IMR-90 (cell line): ENCODE data around the gene STAC3. TPM values are rescaled to one million over a fixed set of nuclear protein-coding genes. Genes with fewer than 3 reads are reported as not detected.

Experiments
- ATAC-seq: fragments of 200-7000 bp; cut with Tn5 transposase; 2 replicates; pipeline ENCODE4 v1.9.1; 2020; ENCODE audit warnings: low read depth, mild to moderate bottlenecking, moderate library complexity
- BruUV-seq: library from RNA; stranded (reverse); fragments of 400-500 nt; replicated peaks from 2 replicates; lab custom pipeline; 2021; lab: Mats Ljungman, UMichigan
- CTCF ChIA-PET: fragments of 300-600 bp; formaldehyde crosslinking; extraction: SDS; loops from one replicate; lab custom pipeline; 2021; ENCODE audit warnings: antibody characterized with exemption; lab: Yijun Ruan, JAX
- POLR2A ChIA-PET: fragments of 300-600 bp; sonication (Branson Sonifier 250); formaldehyde crosslinking; loops from one replicate; lab custom pipeline; 2022; ENCODE audit warnings: antibody characterized with exemption; ENCODE audit not compliant: unreplicated experiment; lab: Charles Lee
- DNase-seq: peaks from one replicate; pipeline ENCODE4 v3.0.0; 2013
- H2AFZ ChIP-seq: replicated peaks from 2 replicates; pipeline ENCODE3; 2013; ENCODE audit warnings: low read length, mild to moderate bottlenecking; ENCODE audit not compliant: poor library complexity
- H2AK5ac ChIP-seq: 2 replicates; pipeline ENCODE4 v1.6.1; 2013; ENCODE audit warnings: low read depth, low read length, inconsistent platforms
- H2AK9ac ChIP-seq: replicated peaks from 2 replicates; pipeline ENCODE3; 2013; ENCODE audit warnings: mild to moderate bottlenecking, low read depth, low read length, moderate library complexity; ENCODE audit not compliant: poor library complexity
- H2BK120ac ChIP-seq: 2 replicates; pipeline ENCODE4 v1.6.1; 2013; ENCODE audit warnings: low read depth, low read length, inconsistent platforms
- H2BK15ac ChIP-seq: 3 replicates; pipeline ENCODE4 v1.6.1; 2013; ENCODE audit warnings: low read depth, low read length, inconsistent platforms
- H2BK20ac ChIP-seq: 2 replicates; pipeline ENCODE4 v1.6.1; 2013; ENCODE audit warnings: low read depth, mild to moderate bottlenecking, inconsistent platforms, low read length, moderate library complexity
- H2BK5ac ChIP-seq: 2 replicates; pipeline ENCODE4 v1.6.1; 2013; ENCODE audit warnings: mild to moderate bottlenecking, low read depth, low read length, inconsistent platforms; ENCODE audit not compliant: poor library complexity, severe bottlenecking
- H3K14ac ChIP-seq: replicated peaks from 2 replicates; pipeline ENCODE4 v1.6.1; 2013; ENCODE audit warnings: low read depth, low read length, inconsistent platforms
- H3K18ac ChIP-seq: 2 replicates; pipeline ENCODE4 v1.6.1; 2013; ENCODE audit warnings: low read depth, low read length, control low read depth
- H3K23ac ChIP-seq: 2 replicates; pipeline ENCODE4 v1.6.1; 2013; ENCODE audit warnings: low read depth, low read length, inconsistent platforms
- H3K27ac ChIP-seq: 2 replicates; pipeline ENCODE4 v1.5.1; 2013; ENCODE audit warnings: mild to moderate bottlenecking, control low read depth, low read length; ENCODE audit not compliant: insufficient read depth
- H3K27me3 ChIP-seq: 2 replicates; pipeline ENCODE4 v1.6.1; 2013; ENCODE audit warnings: low read length; ENCODE audit not compliant: control insufficient read depth, insufficient read depth
- H3K36me3 ChIP-seq: 2 replicates; pipeline ENCODE4 v1.6.1; 2013; ENCODE audit warnings: low read length, mixed read lengths; ENCODE audit not compliant: control insufficient read depth, insufficient read depth
- H3K4ac ChIP-seq: 2 replicates; pipeline ENCODE4 v1.6.1; 2013; ENCODE audit warnings: low read depth, low read length, inconsistent platforms
- H3K4me1 ChIP-seq: 2 replicates; pipeline ENCODE4 v1.6.1; 2013; ENCODE audit warnings: low read length, mixed read lengths; ENCODE audit not compliant: control insufficient read depth, insufficient read depth
- H3K4me2 ChIP-seq: 2 replicates; pipeline ENCODE4 v1.6.1; 2013; ENCODE audit warnings: low read depth, mild to moderate bottlenecking, control low read depth, low read length, moderate library complexity
- H3K4me3 ChIP-seq: 2 replicates; pipeline ENCODE4 v1.5.1; 2013; ENCODE audit warnings: low read depth, mild to moderate bottlenecking, control low read depth, low read length, moderate library complexity; ENCODE audit not compliant: insufficient read depth
- H3K56ac ChIP-seq: 2 replicates; pipeline ENCODE4 v1.6.1; 2013; ENCODE audit warnings: low read length, inconsistent platforms; ENCODE audit not compliant: insufficient read depth; ENCODE audit errors: extremely low read depth
- H3K79me1 ChIP-seq, 2 experiments: 2 replicates each; pipeline ENCODE4 v1.6.1; 2013; ENCODE audit warnings: low read length in 2 of 2, inconsistent platforms in 1 of 2, low read depth in 1 of 2
- H3K9ac ChIP-seq: 2 replicates; pipeline ENCODE4 v1.6.1; 2013; ENCODE audit warnings: low read depth, low read length, control low read depth
- H3K9me1 ChIP-seq: 2 replicates; pipeline ENCODE4 v1.6.1; 2013; ENCODE audit warnings: low read length, inconsistent platforms; ENCODE audit not compliant: insufficient read depth
- H3K9me3 ChIP-seq: 2 replicates; pipeline ENCODE4 v1.6.1; 2013; ENCODE audit warnings: low read length; ENCODE audit not compliant: control insufficient read depth, insufficient read depth
- H4K20me1 ChIP-seq: 2 replicates; pipeline ENCODE4 v1.6.1; 2013; ENCODE audit warnings: low read length, inconsistent platforms; ENCODE audit not compliant: insufficient read depth
- H4K5ac ChIP-seq: 2 replicates; pipeline ENCODE4 v1.6.1; 2013; ENCODE audit warnings: mild to moderate bottlenecking, low read depth, low read length, control low read depth
- H4K8ac ChIP-seq, 2 experiments: 2 replicates each; pipeline ENCODE4 v1.6.1; 2013; ENCODE audit warnings: low read depth in 2 of 2, low read length in 2 of 2, control low read depth in 1 of 2, inconsistent platforms in 1 of 2
- H4K91ac ChIP-seq: 2 replicates; pipeline ENCODE4 v1.6.1; 2013; ENCODE audit warnings: low read depth, low read length, inconsistent platforms; ENCODE audit not compliant: insufficient read depth
- MAFK ChIP-seq: IDR thresholded peaks from 2 replicates; pipeline ENCODE4 v1.6.1; 2012; ENCODE audit warnings: low read depth, low read length, improper control_type of control experiment
- MAZ ChIP-seq: IDR thresholded peaks from 2 replicates; pipeline ENCODE4 v1.6.1; 2012; ENCODE audit warnings: low read depth, mild to moderate bottlenecking, low read length, improper control_type of control experiment, moderate library complexity, borderline replicate concordance
- NFE2L2 ChIP-seq: fragments of 150-350 bp; IDR thresholded peaks from 2 replicates; pipeline ENCODE4 v1.6.1; 2016; ENCODE audit warnings: low read depth, mild to moderate bottlenecking, low read length
- WGBS, 2 experiments: methylation state at CpG; one replicate each; pipeline versions ENCODE4 v1.1.5 to v1.1.7; 2013; ENCODE audit warnings: missing lambda C conversion rate in 2 of 2; ENCODE audit not compliant: insufficient read length in 1 of 2; ENCODE audit errors: extremely low coverage in 2 of 2; 5-methylcytosine and 5-hydroxymethylcytosine counted together
- dilution Hi-C: fragments of 300-500 bp; cut with HindIII; formaldehyde crosslinking; loops from one replicate; pipeline ENCODE4 v1.14.3; 2018; ENCODE audit warnings: low sequenced_read_pairs; ENCODE audit not compliant: unreplicated experiment
- in situ Hi-C: fragments of 300-500 bp; cut with MboI; formaldehyde crosslinking; loops from 3 replicates; pipeline ENCODE4 v1.14.3; 2019; ENCODE audit warnings: low sequenced_read_pairs, inconsistent platforms, mixed read lengths
- intact Hi-C: fragments of 100-400 bp; cut with micrococcal nuclease; formaldehyde crosslinking; loops from 2 replicates; pipeline ENCODE4 v1.10.0; 2022
- polyA plus RNA-seq, 3 experiments: library from polyadenylated mRNA; depleted of rRNA; stranded (reverse); fragments of >200 nt; gene quantifications; 2 replicates each; pipeline ENCODE4 v1.2.3, GENCODE V29; 2012; ENCODE audit warnings: low replicate concordance in 1 of 3
- total RNA-seq: library from RNA; depleted of rRNA; stranded (reverse); fragments of >200 nt; gene quantifications from 2 replicates; pipeline ENCODE4 v1.2.3, GENCODE V29; 2012

The STAC3 gene
- total and polyA plus RNA-seq, 2 of the 4 experiments (the other 2 are of a cell fraction): 0.18 to 0.67 TPM

DNA sequence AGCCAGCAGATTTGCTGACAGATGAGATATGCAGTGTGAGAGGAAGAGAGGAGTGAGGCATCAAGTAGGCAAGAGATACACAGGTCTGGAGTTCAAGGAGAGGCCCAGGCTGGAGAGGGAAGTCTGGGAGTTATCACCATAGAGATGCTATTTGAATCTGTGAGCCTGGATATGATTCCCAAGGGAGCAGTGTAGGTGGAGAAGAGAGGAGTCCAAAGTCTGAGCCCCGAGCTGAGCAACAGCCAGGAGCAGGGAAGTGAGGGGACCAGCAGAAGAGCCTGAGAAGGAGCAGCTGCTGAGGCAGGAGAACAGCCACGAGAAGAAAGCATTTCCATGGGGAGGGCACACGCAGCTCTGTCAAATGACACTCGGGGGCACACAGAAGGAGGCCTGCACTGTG lies 54.5 kb downstream of the STAC3 start:
- ChIA-PET CTCF (no interaction called here), POLR2A (no interaction called here)
- Histone ChIP-seq H2AFZ (no peak overlapping the region), H3K27me3 (no peaks in the 10 kb centered on the region), H2AK5ac (no peak overlapping the region), H3K9ac (no peak overlapping the region), H3K36me3 (peaks cover 100% of the 10 kb centered on the region), H3K9me3 (no peaks in the 10 kb centered on the region), H3K56ac (no peak overlapping the region), H4K5ac (no peak overlapping the region), H3K23ac (no peak overlapping the region), H4K8ac (no peak overlapping the region), H2BK5ac (no peak overlapping the region), H2BK20ac (no peak overlapping the region), H3K4me2 (no peak overlapping the region), H3K79me1 (peaks cover 12 to 19% of the 10 kb centered on the region in 2 experiments), H4K91ac (no peak overlapping the region), H3K4me3 (no peak overlapping the region), H3K18ac (no peak overlapping the region), H2BK120ac (no peak overlapping the region), H3K14ac (no peak overlapping the region), H3K9me1 (peaks cover 5% of the 10 kb centered on the region; the same call in 1 of the 2 replicates), H2AK9ac (no peak overlapping the region), H2BK15ac (no peak overlapping the region), H4K20me1 (peaks cover 11% of the 10 kb centered on the region), H3K4ac (no peak overlapping the region), H3K4me1 (no peaks in the 10 kb centered on the region), H3K27ac (no peak overlapping the region)
- in situ Hi-C loops (no loop called here), dilution Hi-C loops (no loop called here), intact Hi-C loops (no loop called here)
- DNase-seq: no peak
- TF ChIP-seq MAZ: no peak
- no peak for TF ChIP-seq NFE2L2
- 0 out of 2 replicates have a peak, but pooled peaks have one; percentile 5 for TF ChIP-seq MAFK
- ATAC-seq: no peak
- WGBS, 2 experiments: 62% methylated on average over 3 of the region's 4 CpGs; no CpG with 5 or more reads in 1 of the 2 experiments
- no TSS peak for BruUV-seq
